HEK293 (cell line): ENCODE results near the gene CFAP119.

Source experiments
- HOXA7 ChIP-seq: sonication (generic); formaldehyde crosslinking; IDR thresholded peaks from 2 replicates; pipeline ENCODE4 v1.8.1; 2022; ENCODE audit warnings: missing genetic modification reagents, borderline replicate concordance
- TF ChIP-seq, protein P1 (sequence below): fragments of 450-650 bp; formaldehyde crosslinking; optimal IDR thresholded peaks from 2 replicates; pipeline ENCODE3; 2016; ENCODE audit warnings: missing biosample characterization, mild to moderate bottlenecking, missing genetic modification characterization
- TF ChIP-seq, protein P2 (sequence below): fragments of 450-650 bp; formaldehyde crosslinking; IDR thresholded peaks from 2 replicates; pipeline ENCODE4 v1.5.1; 2016; ENCODE audit warnings: missing biosample characterization, missing genetic modification characterization

GRCh38 chr16:30761427-30761927 lies 385 bp downstream of the CFAP119 start:
- TF ChIP-seq, protein P1, sequence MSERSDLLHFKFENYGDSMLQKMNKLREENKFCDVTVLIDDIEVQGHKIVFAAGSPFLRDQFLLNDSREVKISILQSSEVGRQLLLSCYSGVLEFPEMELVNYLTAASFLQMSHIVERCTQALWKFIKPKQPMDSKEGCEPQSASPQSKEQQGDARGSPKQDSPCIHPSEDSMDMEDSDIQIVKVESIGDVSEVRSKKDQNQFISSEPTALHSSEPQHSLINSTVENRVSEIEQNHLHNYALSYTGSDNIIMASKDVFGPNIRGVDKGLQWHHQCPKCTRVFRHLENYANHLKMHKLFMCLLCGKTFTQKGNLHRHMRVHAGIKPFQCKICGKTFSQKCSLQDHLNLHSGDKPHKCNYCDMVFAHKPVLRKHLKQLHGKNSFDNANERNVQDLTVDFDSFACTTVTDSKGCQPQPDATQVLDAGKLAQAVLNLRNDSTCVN = peak; percentile 95
- TF ChIP-seq, protein P2, sequence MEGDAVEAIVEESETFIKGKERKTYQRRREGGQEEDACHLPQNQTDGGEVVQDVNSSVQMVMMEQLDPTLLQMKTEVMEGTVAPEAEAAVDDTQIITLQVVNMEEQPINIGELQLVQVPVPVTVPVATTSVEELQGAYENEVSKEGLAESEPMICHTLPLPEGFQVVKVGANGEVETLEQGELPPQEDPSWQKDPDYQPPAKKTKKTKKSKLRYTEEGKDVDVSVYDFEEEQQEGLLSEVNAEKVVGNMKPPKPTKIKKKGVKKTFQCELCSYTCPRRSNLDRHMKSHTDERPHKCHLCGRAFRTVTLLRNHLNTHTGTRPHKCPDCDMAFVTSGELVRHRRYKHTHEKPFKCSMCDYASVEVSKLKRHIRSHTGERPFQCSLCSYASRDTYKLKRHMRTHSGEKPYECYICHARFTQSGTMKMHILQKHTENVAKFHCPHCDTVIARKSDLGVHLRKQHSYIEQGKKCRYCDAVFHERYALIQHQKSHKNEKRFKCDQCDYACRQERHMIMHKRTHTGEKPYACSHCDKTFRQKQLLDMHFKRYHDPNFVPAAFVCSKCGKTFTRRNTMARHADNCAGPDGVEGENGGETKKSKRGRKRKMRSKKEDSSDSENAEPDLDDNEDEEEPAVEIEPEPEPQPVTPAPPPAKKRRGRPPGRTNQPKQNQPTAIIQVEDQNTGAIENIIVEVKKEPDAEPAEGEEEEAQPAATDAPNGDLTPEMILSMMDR = no peak; the same call in none of the 2 replicates
- TF ChIP-seq HOXA7 = no peak
